Measurements from ENCODE around the gene CDK19. TPM values are rescaled to one million over a fixed set of nuclear protein-coding genes. Genes with fewer than 3 reads are reported as not detected.
"Not testable (repeated sequence)": the region's sequence is repeated elsewhere in the genome, so short reads cannot be mapped to it uniquely, and the experiment has no call there.

CDK19 gene
- total RNA-seq, 1 donor from 2014 or later, result 8.3 TPM

DNA sequence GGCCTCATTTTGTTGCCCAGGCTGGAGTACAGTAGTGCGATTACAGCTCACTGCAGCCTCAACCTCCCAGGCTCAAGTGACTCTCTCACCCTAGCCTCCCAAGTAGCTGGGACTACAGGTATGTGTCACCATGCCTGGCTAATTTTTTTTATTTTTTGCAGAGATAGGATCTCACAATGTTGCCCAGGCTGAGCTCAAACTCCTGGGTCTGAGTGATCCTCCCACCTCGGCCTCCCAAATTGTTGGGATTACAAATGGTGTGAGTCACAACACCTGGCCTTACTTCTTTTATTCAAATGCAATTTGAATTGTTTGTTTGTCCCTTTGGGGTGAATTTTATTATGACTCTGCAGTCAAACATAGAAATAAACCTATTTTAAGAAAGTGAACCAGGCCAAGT, 207.1 kb downstream of the CDK19 start:
- intact Hi-C loops (cut with DNase I), result no loop called here

DNA sequence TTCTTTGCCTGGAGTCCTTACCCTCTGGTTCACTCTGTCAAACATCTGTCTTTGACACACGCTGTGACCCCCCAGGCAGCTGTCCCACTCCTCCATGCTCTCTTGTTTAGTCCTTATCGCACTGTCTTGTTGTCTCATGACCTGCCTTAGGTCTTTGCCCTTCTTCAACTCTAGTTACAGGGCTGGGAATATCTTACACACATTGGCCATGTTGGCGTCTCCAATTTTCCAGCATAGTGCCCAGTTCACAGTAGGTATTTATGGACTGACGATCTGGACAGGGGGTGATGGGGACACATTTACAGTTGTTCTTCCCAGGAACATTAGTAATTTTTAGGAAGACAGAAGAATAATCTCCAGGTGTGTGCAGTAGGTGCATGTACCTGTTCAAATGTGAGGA, 209.1 kb downstream of the CDK19 start:
- intact Hi-C loops (cut with DNase I), result no loop called here

More for the DNA sequence above, 207.1 kb downstream of the CDK19 start:
- no peak for DNase-seq (ENCODE audit: low spot score)

DNA sequence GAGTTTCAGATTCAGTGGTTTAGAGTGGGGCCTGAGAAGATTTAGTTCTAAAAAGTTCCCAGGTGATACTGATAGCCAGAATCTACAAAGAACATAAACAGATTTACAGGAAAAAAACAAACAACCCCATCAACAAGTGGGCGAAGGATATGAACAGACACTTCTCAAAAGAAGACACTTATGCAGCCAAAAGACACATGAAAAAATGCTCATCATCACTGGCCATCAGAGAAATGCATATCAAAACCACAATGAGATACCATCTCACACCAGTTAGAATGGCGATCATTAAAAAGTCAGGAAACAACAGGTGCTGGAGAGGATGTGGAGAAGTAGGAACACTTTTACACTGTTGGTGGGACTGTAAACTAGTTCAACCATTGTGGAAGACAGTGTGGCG, 214.6 kb downstream of the CDK19 start:
- DNase-seq (ENCODE audit: low spot score); intact Hi-C loops (cut with DNase I): not testable (repeated sequence)

More for the DNA sequence above, 209.1 kb downstream of the CDK19 start:
- DNase-seq (ENCODE audit: low spot score), result no peak

DNA sequence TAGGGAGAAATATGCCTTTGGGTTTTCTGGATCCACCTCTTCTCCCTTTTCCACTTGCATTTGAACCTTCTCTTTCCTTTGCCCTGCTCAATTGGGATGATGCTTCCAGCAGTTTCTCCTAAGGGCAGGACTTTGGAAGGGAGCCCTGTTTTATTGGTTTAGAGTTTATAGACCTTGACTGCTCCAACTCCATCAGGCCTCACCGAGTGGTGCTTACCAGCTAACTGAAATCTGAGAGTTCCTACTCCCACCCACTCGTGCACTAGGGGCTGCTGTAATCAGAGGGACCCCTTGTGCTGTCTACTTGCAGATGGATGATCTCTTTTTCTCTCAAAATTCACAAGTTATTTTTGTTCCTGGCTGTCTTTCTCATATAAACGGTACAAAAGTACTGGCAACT, 217.5 kb downstream of the CDK19 start:
- intact Hi-C loops (cut with DNase I), result no loop called here
- no peak for DNase-seq (ENCODE audit: low spot score)

GRCh38 chr6:110596354-110596753, 218.9 kb downstream of the CDK19 start:
- intact Hi-C loops (cut with DNase I), result no loop called here
- no peak for DNase-seq (ENCODE audit: low spot score)

DNA sequence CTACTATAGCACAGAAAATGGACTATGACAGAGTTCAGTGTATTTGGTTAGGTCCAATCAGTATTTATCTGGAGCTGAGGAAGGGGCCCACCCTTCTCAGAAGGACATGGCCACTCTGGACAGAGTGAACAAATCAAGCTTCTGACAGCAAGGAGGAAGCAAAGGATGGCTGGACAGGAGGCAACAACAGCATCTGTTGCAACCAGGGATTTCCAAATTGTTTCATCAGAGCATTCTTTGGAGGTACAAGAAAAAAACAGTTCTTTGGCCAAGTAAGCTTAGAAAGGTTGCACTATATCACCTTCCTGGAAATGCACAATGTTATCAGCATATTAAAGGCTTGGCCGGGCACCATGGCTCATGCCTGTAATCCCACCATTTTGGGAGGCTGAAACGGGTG, 220.2 kb downstream of the CDK19 start:
- intact Hi-C loops (cut with DNase I), result no loop called here
- no peak for DNase-seq (ENCODE audit: low spot score)

- no peak for DNase-seq (ENCODE audit: low spot score)
- intact Hi-C loops (cut with DNase I), result no loop called here
These were observed 221.6 kb downstream of the CDK19 start for GRCh38 chr6:110593637-110594036.

GRCh38 chr6:110592765-110593164, 222.5 kb downstream of the CDK19 start:
- no peak for DNase-seq (ENCODE audit: low spot score)

GRCh38 chr6:110590821-110591351, 224.4 kb downstream of the CDK19 start:
- no peak for DNase-seq (ENCODE audit: low spot score)
- intact Hi-C loops (cut with DNase I), result no loop called here

More at GRCh38 chr6:110592765-110593164, 222.5 kb downstream of the CDK19 start:
- intact Hi-C loops (cut with DNase I), result no loop called here

- no peak for DNase-seq (ENCODE audit: low spot score)
- intact Hi-C loops (cut with DNase I), result no loop called here
These were observed 225.3 kb downstream of the CDK19 start for GRCh38 chr6:110589865-110590513.

- intact Hi-C loops (cut with DNase I), result no loop called here
- no peak for DNase-seq (ENCODE audit: low spot score)
These were observed 227.9 kb downstream of the CDK19 start for GRCh38 chr6:110587328-110587727.

- intact Hi-C loops (cut with DNase I), result no loop called here
- no peak for DNase-seq (ENCODE audit: low spot score)
These were observed 233.6 kb downstream of the CDK19 start for GRCh38 chr6:110581679-110582078.

DNA sequence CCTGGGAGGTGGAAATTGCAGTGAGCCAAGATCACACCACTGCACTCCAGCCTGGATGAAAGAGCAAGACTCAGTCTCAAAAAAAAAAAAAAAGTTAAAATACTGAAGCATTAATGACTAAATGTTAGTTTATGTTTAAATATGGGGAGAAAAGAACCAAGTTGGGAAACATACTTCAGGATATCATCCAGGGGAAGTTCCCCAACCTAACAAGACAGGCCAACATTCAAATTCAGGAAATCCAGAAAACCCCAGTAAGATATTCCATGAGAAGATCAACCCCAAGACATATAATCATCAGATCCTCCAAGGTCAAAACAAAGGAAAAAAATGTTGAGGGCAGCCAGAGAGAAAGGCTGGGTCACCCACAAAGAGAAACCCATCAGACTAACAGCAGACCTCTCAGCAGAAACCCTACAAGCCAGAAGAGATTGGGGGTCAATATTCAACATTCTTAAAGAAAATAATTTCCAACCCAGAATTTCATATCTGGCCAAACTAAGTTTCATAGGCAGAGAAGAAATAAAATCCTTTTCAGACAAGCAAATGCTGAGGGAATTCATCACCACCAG, 237.6 kb downstream of the CDK19 start:
- DNase-seq (ENCODE audit: low spot score); intact Hi-C loops (cut with DNase I): not testable (repeated sequence)

DNA sequence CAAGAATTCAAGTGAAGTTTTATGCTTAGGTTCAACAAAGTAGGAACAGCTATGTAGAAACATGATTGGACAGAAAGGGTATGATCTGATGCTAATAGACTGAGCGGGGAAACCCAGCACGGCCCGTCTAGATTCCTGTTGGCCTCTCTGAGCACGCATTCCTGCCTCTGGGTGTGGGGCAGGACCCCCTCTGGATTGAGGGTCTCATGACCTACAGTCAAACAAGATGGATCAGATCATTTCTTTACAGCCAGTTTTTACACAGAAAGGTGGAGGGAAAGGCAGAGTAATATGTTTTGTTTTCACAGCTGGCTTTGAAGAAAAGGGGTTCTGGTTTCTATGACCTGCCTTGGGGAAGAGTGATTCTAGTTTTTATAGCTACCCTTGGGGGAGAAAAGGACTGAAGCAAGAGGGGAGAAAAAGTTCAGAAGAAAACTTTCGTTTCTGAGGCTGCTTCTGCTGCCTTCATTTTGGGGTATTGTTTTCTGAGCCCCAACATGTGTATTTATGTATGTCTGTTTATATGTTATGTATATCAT, 239.3 kb downstream of the CDK19 start:
- DNase-seq (ENCODE audit: low spot score), result no peak
- intact Hi-C loops (cut with DNase I), result no loop called here

GRCh38 chr6:110574817-110575216, 240.5 kb downstream of the CDK19 start:
- intact Hi-C loops (cut with DNase I), result no loop called here
- DNase-seq (ENCODE audit: low spot score), result no peak

GRCh38 chr6:110573537-110573936, 241.7 kb downstream of the CDK19 start:
- no peak for DNase-seq (ENCODE audit: low spot score)
- intact Hi-C loops (cut with DNase I), result no loop called here

DNA sequence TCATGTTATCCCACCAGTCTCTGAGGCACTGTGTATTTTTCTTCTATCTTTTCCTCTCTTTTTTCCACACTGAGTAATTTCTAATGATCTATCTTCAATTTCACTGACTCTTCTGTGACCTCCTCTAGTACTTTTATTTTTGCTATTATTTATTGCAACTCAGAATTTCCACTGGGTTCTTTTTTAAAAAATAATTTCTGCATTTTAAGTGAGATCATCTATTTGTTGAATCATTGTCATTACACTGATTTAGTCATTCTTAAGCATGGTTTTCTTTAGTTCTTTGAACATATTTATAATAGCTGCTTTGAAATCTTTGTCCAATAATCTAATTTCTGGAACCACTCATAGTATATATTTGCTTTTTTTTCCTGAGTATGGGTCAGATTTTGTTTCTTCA, 242.1 kb downstream of the CDK19 start:
- no peak for DNase-seq (ENCODE audit: low spot score)
- intact Hi-C loops (cut with DNase I), result no loop called here

DNA sequence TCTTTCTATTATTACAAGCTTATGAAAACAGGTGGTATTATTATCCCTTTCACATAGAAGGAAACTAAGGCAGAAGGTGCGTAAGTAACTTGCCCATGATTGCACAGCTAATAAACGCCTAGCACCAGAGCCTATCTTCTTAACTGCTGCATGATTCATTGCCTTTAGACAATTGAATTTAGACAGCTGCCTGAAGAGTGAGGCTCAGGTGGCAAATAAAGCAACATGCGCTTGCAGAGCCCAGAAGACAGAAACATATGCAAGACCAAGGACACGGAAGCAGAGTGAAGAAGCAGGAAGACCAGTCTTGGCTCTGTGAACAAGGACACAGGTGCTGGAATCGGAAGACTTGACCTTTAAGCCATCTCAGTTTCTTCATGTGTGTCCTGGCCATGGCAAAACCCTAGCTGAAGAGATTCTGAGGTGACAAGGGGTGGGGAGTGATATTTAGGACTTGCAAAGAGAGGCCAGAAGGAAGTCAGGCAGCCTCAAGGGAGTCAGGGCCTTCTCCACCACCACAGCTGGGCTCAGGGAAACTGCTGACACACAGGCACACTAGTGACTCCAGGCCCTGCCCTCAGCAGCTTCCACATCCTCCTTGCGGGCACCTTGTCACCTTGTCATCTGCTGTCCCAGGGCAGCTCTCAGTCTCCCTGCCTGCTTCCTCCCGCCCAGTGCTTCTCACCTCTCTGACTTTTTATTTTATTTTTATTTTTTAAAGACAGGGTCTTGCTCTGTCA, 247.1 kb downstream of the CDK19 start:
- no peak for DNase-seq (ENCODE audit: low spot score)
- intact Hi-C loops (cut with DNase I), result no loop called here

DNA sequence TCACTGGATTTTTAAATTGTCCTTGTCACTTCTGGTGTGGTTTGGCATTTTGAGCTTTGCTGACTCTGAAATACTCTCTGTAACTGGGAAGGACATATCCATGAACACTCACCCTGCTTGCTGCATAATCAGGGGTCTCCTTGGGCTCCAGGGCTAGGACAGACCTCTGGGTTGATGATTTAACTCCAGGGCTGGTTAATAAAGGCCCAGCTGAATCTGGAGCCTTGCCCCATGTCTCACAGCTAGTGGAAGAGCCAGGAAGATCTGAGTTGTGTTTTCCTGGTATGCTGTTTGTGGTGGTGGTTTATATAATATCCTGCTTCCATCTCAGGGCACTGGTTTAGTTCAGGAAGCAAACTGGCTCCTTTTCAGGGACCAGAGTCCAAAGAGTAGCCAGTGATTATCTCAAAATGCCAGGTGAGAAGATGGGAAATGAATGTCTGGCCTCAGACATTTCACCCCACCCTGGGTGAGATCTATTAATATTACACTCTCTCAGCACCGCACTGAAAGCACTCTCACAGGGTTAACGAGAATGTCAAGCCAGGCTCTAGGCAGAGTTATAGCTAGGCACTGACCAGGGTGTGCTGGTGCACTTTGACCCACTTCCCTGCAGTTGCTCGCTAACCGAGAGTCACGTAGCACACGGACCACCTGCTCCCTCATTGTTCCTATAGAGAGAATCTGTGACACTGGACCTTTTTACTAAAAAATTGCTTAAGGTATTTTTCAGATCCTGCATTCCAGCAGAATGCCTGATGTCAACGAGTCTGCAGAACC, 248.7 kb downstream of the CDK19 start:
- no peak for DNase-seq (ENCODE audit: low spot score)

More for the DNA sequence above, 248.7 kb downstream of the CDK19 start:
- intact Hi-C loops (cut with DNase I), result no loop called here
